NCI-H2196 treated with DMSO at 0.1 percent for 48 hours (cell line): ENCODE results near the gene RGS5.
"Not testable (repeated sequence)": the region's sequence is repeated elsewhere in the genome, so short reads cannot be mapped to it uniquely, and the experiment has no call there.

Source experiments
- DNase-seq: peaks from one replicate; lab custom pipeline; 2025; ENCODE audit not compliant: unreplicated experiment; lab: John Stamatoyannopoulos, UW

RGS5 gene

GRCh38 chr1:163202833-163203451, at the start of gene RGS5:
TSS of gene RGS5 (minus strand) at chr1:163202916. CDS start at chr1:163202835, 81 bp downstream.
- no peak for DNase-seq

- no peak for DNase-seq
Observed at GRCh38 chr1:163250382-163250974, 47.8 kb upstream of the RGS5 start.

- DNase-seq, result no peak
Observed at GRCh38 chr1:163248064-163248463, 45.3 kb upstream of the RGS5 start.

DNA sequence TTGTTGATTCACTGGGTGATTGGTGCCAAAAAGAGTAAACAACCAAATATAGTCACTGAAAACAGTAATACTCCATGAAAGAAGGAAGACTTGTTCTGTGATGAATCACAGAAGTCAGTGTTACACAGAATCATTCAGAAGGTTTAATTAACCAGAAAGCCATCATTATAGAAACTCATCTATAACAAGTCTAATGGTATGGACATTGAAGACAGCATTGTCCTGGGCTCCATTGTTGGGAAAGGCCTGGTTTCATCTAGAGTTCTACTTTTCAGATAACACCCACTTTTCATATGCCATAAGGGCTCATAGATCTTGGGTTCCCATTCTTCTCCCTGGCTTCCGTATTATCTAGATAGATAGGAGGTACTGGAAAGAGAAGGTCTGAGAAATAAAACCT, 41.9 kb upstream of the RGS5 start:
- DNase-seq, result not testable (repeated sequence)

GRCh38 chr1:163241746-163242145, 39.0 kb upstream of the RGS5 start:
- no peak for DNase-seq

GRCh38 chr1:163240705-163241104, 38.0 kb upstream of the RGS5 start:
- no peak for DNase-seq

DNA sequence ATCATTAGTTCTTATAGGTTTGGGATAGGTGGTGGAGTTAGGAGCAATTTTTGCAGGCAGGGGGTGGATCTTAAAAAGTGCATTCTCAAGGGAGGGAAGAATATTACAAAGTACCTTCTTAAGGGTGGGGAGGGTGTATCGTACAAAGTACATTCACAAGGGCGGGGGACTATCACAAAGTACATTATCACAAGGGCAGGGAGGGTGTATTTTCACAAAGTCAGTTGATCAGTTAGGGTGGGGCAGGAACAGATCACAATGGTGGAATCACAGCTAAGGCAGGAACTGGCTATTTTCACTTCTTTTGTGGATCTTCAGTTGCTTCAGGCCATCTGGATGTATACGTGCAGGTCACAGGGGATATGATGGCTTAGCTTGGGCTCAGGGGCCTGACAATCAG, 30.9 kb upstream of the RGS5 start:
- not testable (repeated sequence) for DNase-seq

GRCh38 chr1:163231385-163231784, 28.7 kb upstream of the RGS5 start:
- DNase-seq, result no peak

DNA sequence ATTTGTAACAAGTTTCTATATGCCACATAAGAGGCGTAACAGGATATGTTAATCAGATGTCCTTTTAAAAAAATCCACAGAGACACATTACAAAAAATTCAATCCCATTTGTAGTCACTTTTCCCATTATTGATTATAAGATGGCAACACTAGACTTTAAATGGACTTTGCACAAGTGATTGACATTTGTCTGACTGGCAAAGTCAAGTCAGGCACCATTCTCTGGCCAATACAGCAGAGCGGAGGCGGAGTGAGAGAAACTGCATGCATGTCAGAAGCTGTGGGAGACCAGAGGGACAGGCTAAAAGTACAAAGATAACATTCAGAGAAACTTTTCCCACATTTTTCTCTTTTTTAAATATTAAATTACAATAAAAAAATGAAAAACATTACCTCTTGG, 28.1 kb upstream of the RGS5 start:
- DNase-seq, result no peak

DNA sequence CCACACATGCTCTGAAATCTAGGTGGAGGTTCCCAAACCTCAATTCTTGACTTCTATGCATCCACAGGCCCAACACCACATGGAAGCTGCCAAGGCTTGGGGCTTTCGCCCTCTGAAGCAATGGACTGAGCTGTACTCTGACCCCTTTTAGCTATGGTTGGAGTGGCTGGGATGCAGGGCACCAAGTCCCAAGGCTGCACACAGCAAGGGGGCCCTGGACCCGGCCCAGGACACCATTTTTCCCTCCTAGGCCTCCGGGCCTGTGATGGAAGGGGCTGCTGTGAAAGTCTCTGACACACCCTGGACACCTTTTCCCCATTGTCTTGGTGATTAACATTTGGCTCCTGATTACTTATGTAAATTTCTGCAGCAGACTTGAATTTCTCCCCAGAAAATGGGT, 25.6 kb upstream of the RGS5 start:
- not testable (repeated sequence) for DNase-seq

DNA sequence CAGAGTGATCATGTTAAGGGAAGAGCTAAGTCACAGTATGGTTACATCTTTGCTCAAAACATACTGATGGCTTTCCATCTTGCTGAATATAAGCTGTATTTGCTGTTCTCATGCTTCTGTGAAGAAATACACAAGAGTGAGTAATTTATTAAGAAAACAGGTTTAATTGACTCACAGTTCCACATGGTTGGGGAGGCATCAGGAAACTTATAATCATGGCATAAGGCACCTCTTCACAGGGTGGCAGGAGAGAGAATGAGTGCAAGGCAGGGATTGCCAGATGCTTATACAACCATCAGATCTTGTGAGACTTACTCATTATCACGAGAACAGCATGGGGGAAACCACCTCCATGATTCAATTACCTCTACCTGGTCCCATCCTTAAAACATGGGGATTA, 24.4 kb upstream of the RGS5 start:
- DNase-seq, result no peak

- no peak for DNase-seq
Observed at GRCh38 chr1:163213626-163214025, 10.9 kb upstream of the RGS5 start.

DNA sequence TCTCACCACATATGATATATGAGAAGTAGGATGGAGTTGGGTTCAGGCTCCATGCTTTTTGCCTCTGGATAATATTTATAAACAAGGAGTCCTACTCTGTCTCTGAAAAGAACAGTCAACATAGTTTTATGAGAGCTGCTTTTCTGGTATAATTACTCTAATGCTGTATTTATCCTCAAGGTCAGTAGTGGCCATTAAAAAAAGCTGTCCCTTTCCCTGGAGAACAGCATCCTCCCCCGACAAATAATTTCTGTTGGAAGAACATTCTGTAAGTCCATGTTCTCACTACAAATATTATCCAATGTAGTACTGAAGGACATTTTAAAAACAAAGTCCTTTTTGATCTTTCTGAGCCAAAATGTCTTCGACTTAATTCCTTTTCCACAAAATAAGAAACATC, 9.0 kb upstream of the RGS5 start:
- no peak for DNase-seq

DNA sequence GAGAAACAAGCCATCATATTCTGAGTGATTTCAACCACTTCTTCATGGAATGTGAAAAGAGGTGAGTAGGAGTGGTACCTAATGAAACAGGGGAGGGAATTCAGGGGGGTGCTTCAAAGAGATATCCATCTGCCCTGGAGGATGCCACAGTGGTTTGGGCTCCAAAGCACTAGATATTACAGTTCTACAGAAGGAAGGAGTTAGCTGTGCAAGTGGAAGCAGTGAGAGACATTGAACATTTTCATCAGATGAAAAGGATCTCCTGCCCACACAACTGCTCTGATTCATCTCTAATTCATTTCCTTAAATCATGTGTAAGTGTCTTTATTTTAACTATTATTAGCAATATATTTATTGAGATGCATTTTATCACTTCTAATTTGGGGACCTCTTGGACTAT, 2.8 kb upstream of the RGS5 start:
- no peak for DNase-seq

- no peak for DNase-seq
Observed at GRCh38 chr1:163203561-163203960, 845 bp upstream of the RGS5 start.

- DNase-seq, result no peak
Observed at GRCh38 chr1:163201906-163202305, 810 bp downstream of the RGS5 start.

DNA sequence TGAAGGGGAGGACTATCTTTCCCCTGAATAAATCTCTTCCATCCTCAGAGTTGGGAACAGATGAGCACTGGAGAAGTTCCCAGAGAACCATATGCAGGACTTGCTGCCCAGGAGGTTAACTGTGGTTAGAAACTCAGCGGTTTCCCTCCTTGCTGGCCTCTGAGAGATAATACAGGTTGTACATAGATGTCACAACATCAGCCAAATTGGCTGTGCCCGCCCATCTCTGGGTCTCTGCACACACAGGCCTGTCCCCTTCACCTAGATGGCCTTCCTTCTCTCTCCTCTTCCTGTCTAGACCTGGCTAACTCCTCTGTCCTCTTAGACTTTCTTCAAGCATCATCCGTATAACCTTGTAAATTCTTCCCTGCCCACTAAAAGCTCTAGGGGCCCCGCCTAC, 5.7 kb downstream of the RGS5 start:
- no peak for DNase-seq

DNA sequence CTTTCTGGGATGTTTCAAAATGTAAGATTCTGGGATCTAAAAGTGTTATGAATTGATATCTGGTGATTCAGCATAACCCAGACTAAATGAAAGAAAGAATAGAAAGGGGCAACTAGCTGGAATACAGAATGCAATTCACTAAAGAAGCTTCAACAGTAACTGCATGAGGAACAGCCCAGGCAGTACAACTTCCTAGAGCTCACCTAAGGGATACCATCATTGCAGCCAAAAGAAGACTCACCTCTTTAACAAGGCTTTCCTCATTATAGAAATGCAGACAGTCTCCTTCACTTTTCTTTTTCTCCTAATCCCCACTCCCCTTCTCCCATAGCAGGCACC, 6.3 kb downstream of the RGS5 start:
- no peak for DNase-seq

DNA sequence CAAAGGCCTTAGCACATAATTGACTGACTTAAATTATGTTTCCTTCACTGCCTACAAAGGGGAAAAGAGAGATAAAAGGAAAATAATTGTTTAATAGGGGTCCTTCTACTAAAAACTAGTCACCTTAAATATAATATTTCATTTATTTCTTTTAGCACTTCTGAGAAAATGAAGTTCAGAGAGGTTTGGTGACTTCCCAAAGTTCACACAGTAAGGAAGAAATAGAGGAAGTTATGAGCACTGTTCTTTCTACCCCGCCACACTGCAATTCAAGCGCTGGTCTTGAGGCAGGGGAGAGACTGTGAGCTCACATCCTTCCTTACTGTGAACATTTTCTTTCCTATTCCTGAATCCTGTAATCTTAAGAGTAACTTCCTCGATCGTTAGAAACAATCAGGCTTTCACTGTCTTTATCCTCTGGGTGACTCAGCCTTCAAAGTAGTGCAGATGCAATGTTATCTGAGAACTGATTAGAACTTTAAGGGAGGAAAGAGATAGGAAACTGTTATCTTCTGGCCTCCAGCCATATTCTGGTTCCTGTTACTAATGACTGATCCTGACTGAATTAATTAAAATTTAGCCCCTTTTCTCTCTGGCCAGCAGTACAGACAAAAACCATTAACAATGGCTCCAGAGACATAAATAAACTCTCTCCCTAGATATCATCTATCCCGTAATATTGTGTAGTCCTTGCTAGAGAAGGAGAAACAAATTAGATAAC, 6.8 kb downstream of the RGS5 start:
- no peak for DNase-seq

- no peak for DNase-seq
Observed at GRCh38 chr1:163191301-163191700, 11.4 kb downstream of the RGS5 start.

GRCh38 chr1:163188947-163189346, 13.8 kb downstream of the RGS5 start:
- DNase-seq, result no peak

- DNase-seq, result no peak
Observed at GRCh38 chr1:163187849-163188248, 14.9 kb downstream of the RGS5 start.

GRCh38 chr1:163186862-163187261, 15.9 kb downstream of the RGS5 start:
- DNase-seq, result no peak
